Measurements from ENCODE around the gene MX1.

Gene MX1

DNA sequence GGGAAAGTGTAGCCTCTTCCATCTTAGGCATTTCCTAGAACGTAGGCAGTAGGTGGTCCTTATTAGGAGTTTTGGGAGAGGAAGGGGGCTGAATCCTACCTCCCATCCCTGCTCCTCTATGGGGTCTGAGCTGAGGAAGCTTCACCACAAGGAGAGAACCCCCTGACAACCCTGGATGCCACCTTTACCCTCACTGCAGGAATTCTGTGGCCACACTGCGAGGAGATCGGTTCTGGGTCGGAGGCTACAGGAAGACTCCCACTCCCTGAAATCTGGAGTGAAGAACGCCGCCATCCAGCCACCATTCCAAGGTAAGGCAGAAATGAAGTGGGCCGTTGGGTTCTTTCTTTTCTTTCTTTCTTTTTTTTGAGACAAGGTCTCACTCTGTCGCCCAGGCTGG lies 1.5 kb downstream of the MX1 start:
- TF ChIP-seq CTCF (conservative IDR thresholded peaks at IDR 0.05) = no peak
- TF ChIP-seq ZFX (IDR thresholded peaks at IDR 0.05) = no peak

GRCh38 chr21:41428311-41428710 lies 2.3 kb downstream of the MX1 start:
- H3K27ac ChIP-seq = no peak overlapping the region
- TF ChIP-seq CTCF (conservative IDR thresholded peaks at IDR 0.05) (no peak), ZFX (IDR thresholded peaks at IDR 0.05) (no peak)

More for the DNA sequence above, 1.5 kb downstream of the MX1 start:
- H3K27ac ChIP-seq = no peak overlapping the region

DNA sequence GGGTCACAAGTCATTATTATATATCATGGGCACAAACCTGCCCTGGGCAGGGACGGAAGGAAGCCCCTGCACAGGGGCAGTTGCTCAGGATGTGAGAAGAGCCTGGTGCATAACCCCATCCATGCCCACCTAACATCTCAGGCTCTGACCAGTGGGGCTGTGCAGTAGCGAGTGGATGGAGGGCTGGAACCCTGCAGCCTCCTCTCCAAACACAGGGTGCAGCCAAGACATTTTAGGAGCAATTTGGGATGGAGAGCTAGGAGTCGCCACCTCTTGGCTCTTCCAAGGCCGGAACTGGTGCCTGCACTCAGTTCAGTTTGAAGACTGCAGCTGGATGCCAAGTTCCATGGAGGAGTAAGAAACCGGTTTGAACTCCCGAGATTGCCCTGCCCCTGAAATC lies 2.8 kb downstream of the MX1 start:
- no peak for TF ChIP-seq ZFX (IDR thresholded peaks at IDR 0.05)
- no peak for TF ChIP-seq CTCF (conservative IDR thresholded peaks at IDR 0.05)
- no peak overlapping the region for H3K27ac ChIP-seq

DNA sequence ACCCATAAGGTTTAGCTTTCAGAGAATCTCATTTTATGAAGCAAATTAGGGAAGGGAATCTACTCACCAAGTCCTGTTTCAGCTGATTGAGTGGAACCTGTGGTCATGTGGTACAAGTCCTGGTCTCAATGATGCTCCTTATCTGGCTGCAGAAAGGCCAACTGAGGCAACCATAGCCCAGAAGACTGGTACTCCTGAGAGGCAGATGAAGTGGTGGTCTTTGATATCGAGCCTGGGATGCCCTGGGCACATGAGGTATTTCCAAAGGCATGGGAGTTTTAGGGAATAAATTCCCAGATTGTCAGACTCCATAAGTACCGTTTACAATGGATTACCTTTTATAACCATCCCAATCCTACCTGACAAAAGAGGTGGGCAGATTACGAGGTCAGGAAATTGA lies 3.3 kb downstream of the MX1 start:
- H3K27ac ChIP-seq = no peak overlapping the region
- no peak for TF ChIP-seq ZFX (IDR thresholded peaks at IDR 0.05)
- TF ChIP-seq CTCF (conservative IDR thresholded peaks at IDR 0.05) = no peak

- TF ChIP-seq ZFX (IDR thresholded peaks at IDR 0.05) = no peak
- no peak for TF ChIP-seq CTCF (conservative IDR thresholded peaks at IDR 0.05)
- no peak overlapping the region for H3K27ac ChIP-seq
Measured at GRCh38 chr21:41429925-41430491, 4.0 kb downstream of the MX1 start.

GRCh38 chr21:41431788-41432548 lies 5.9 kb downstream of the MX1 start:
- no peak for TF ChIP-seq ZFX (IDR thresholded peaks at IDR 0.05)
- TF ChIP-seq CTCF (conservative IDR thresholded peaks at IDR 0.05) = no peak
- no peak overlapping the region for H3K27ac ChIP-seq

All from C4-2B (cell line).